HL-60 (cell line): ENCODE data around the gene NHERF1.

Experiments used
- DNase-seq, 2 experiments: peaks; one replicate each; pipeline ENCODE4 v3.0.0-alpha.2; 2010 to 2020; ENCODE audit warnings: low read depth in 1 of 2, low spot score in 1 of 2
- H3K27ac ChIP-seq: fragments of 250-450 bp; sonication (Bioruptor Pico); replicated peaks from 2 replicates; pipeline ENCODE4 v1.5.1; 2020; ENCODE audit warnings: mild to moderate bottlenecking, moderate library complexity
- H3K27me3 ChIP-seq: fragments of 250-450 bp; sonication (Bioruptor Pico); 2 replicates; pipeline ENCODE4 v1.5.1; 2021; ENCODE audit warnings: mild to moderate bottlenecking, moderate library complexity; ENCODE audit not compliant: insufficient read depth, poor library complexity, severe bottlenecking
- H3K4me3 ChIP-seq: replicated peaks from 2 replicates; pipeline ENCODE4 v1.5.1; 2011; ENCODE audit warnings: mild to moderate bottlenecking, control low read depth, low read length; ENCODE audit not compliant: insufficient read depth
- CTCF ChIP-seq: IDR thresholded peaks from one replicate; pipeline ENCODE4 v1.5.1; 2011; ENCODE audit warnings: low read length, control low read depth, inconsistent platforms; ENCODE audit not compliant: insufficient read depth
- GABPA ChIP-seq: IDR thresholded peaks from 2 replicates; pipeline ENCODE4 v1.6.1; 2012; ENCODE audit warnings: low read depth
- POLR2AphosphoS5 ChIP-seq: IDR thresholded peaks from 2 replicates; pipeline ENCODE4 v1.6.1; 2012; ENCODE audit warnings: low read depth
- SPI1 ChIP-seq: IDR thresholded peaks from 2 replicates; pipeline ENCODE4 v1.6.1; 2012; ENCODE audit warnings: low read depth, mild to moderate bottlenecking, borderline replicate concordance
- TF ChIP-seq, protein P1 (sequence below): IDR thresholded peaks from 2 replicates; pipeline ENCODE4 v1.6.1; 2012; ENCODE audit warnings: low read depth; ENCODE audit not compliant: insufficient replicate concordance

NHERF1 gene

DNA sequence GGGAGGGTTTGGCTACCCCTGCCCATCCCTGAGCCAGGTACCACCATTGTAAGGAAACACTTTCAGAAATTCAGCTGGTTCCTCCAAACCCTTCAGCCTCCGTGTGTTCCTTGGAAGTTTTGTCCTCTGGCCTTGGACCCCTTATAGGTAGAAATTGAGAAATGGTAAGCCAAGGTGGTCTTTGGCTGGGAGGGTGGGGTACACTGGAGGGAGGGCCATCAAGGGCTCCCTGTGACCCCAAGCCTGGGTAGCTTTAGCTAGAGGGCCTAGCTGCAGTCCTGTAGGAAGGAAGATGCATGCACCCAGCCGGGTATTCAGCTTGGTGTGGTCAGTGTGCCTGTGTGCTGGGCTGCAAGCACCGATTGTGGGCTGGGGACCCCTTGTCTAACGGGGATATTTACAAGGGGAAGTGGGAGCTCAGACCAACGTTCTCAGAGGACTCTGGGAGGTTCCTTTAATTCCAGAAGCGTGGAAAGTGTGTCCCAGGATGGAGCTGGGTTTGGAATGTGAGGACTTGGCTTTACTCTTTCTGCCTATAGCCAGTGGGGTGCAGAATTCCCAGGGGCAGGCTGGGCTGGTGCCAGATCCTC, 20.9 kb downstream of the NHERF1 start:
- DNase-seq = no peak
- H3K27me3 ChIP-seq = no peaks in the 10 kb centered on the region
- H3K27ac ChIP-seq = no peak overlapping the region
- H3K4me3 ChIP-seq = no peak overlapping the region
- TF ChIP-seq GABPA = no peak
- no peak for TF ChIP-seq CTCF
- TF ChIP-seq, protein P1, sequence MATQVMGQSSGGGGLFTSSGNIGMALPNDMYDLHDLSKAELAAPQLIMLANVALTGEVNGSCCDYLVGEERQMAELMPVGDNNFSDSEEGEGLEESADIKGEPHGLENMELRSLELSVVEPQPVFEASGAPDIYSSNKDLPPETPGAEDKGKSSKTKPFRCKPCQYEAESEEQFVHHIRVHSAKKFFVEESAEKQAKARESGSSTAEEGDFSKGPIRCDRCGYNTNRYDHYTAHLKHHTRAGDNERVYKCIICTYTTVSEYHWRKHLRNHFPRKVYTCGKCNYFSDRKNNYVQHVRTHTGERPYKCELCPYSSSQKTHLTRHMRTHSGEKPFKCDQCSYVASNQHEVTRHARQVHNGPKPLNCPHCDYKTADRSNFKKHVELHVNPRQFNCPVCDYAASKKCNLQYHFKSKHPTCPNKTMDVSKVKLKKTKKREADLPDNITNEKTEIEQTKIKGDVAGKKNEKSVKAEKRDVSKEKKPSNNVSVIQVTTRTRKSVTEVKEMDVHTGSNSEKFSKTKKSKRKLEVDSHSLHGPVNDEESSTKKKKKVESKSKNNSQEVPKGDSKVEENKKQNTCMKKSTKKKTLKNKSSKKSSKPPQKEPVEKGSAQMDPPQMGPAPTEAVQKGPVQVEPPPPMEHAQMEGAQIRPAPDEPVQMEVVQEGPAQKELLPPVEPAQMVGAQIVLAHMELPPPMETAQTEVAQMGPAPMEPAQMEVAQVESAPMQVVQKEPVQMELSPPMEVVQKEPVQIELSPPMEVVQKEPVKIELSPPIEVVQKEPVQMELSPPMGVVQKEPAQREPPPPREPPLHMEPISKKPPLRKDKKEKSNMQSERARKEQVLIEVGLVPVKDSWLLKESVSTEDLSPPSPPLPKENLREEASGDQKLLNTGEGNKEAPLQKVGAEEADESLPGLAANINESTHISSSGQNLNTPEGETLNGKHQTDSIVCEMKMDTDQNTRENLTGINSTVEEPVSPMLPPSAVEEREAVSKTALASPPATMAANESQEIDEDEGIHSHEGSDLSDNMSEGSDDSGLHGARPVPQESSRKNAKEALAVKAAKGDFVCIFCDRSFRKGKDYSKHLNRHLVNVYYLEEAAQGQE = no peak

DNA sequence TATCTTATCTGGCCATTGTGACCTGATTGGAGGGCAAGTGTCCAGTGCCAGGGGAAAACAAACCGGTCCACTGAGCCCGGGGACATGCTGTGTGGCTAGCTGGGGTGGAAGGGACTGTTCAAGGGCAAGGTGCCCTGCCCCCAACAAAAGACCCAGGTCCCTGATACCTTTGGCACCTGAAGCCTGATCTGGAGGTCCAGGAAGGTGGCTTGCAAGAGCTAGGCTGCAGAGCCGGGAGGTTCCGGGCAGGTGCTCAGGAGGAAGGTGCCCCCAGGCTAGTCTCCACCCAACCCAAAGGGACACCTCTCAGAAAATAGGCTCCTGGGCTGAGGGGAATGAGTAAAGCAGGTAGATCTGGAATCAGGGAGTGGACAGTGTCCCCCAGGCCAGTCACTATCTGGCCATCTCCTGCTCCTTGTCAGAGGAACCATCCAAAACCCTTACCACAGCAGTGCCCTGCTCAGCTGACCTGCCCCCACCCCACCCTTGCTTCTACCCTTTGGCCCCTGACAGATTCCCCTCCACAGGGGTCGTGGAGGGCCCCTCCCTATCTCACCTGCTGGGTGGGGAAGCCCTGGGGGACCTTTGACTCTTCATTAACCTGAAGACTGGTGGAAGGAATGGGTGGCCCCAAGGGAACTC, 21.5 kb downstream of the NHERF1 start:
- no peak overlapping the region for H3K4me3 ChIP-seq
- TF ChIP-seq CTCF (no peak), POLR2AphosphoS5 (no peak), GABPA (no peak), SPI1 (no peak)
- TF ChIP-seq, protein P1 = no peak
- no peak for DNase-seq
- H3K27ac ChIP-seq = no peak overlapping the region
- H3K27me3 ChIP-seq = no peaks in the 10 kb centered on the region

- DNase-seq = peak in 1 of 2 experiments; percentile 75
These were observed 22.3 kb downstream of the NHERF1 start for GRCh38 chr17:74770498-74771318.

More at GRCh38 chr17:74770498-74771318, 22.3 kb downstream of the NHERF1 start:
- Histone ChIP-seq H3K27me3 (no peaks in the 10 kb centered on the region), H3K27ac (no peak overlapping the region), H3K4me3 (no peak overlapping the region)
- TF ChIP-seq, protein P1 = no peak
- TF ChIP-seq SPI1 (no peak), POLR2AphosphoS5 (peak; percentile 67), GABPA (no peak), CTCF (peak; percentile 84)
